GM21619 (cell line): ENCODE results near the gene ENTPD5.
"Not testable (repeated sequence)": the region's sequence is repeated elsewhere in the genome, so short reads cannot be mapped to it uniquely, and the experiment has no call there.

Experiments used
- ATAC-seq: cut with Tn5 transposase; IDR thresholded peaks from one replicate; pipeline ENCODE4 v1.9.1; 2021; ENCODE audit not compliant: unreplicated experiment

The ENTPD5 gene

GRCh38 chr14:73945159-73945670, 73.9 kb downstream of the ENTPD5 start:
- ATAC-seq, result no peak

GRCh38 chr14:73944432-73945158, 74.5 kb downstream of the ENTPD5 start:
- ATAC-seq, result no peak

- ATAC-seq, result no peak
Observed at GRCh38 chr14:73943083-73943482, 76.0 kb downstream of the ENTPD5 start.

GRCh38 chr14:73942180-73942579, 76.9 kb downstream of the ENTPD5 start:
- no peak for ATAC-seq

GRCh38 chr14:73937012-73937411, 82.1 kb downstream of the ENTPD5 start:
- no peak for ATAC-seq

GRCh38 chr14:73936548-73936947, 82.5 kb downstream of the ENTPD5 start:
- ATAC-seq, result no peak

- ATAC-seq, result no peak
Observed at GRCh38 chr14:73935666-73936065, 83.4 kb downstream of the ENTPD5 start.

GRCh38 chr14:73924337-73924736, 94.8 kb downstream of the ENTPD5 start:
- ATAC-seq, result no peak

GRCh38 chr14:73919457-73919856, 99.6 kb downstream of the ENTPD5 start:
- not testable (repeated sequence) for ATAC-seq

GRCh38 chr14:73916324-73916723, 102.8 kb downstream of the ENTPD5 start:
- no peak for ATAC-seq

- ATAC-seq, result no peak
Observed at GRCh38 chr14:73913256-73913655, 105.8 kb downstream of the ENTPD5 start.

- no peak for ATAC-seq
Observed at GRCh38 chr14:73909681-73910080, 109.4 kb downstream of the ENTPD5 start.
